Stimulated activated CD4-positive, alpha-beta T cell treated with anti-CD3 and anti-CD28 coated beads, Interleukin-1b, Interleukin-23, amount 100 ng/mL, for 48 hours (primary cell): ENCODE data around the gene ATP1A3.

Experiments
- DNase-seq: peaks from one replicate; pipeline ENCODE4 v3.0.0-alpha.2; 2020

ATP1A3 gene

DNA sequence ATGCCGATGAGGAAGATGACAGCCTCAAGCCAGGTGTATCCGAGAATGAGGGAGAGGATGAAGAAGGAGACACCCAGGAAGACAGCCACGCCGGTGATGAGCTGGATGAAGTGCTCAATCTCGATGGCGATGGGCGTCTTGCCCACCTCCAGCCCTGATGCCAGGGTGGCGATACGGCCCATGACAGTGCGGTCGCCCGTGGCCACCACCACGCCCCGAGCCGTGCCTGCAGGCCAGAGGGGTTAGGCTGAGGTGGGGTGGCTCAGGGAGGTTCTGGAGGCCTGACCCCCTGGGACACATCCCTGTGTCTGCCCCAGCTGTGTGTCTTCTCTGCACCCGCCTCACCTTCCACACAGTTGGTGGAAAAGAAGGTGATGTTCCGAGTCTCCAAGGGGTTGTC lies 9.1 kb downstream of the ATP1A3 start:
- DNase-seq: no peak

DNA sequence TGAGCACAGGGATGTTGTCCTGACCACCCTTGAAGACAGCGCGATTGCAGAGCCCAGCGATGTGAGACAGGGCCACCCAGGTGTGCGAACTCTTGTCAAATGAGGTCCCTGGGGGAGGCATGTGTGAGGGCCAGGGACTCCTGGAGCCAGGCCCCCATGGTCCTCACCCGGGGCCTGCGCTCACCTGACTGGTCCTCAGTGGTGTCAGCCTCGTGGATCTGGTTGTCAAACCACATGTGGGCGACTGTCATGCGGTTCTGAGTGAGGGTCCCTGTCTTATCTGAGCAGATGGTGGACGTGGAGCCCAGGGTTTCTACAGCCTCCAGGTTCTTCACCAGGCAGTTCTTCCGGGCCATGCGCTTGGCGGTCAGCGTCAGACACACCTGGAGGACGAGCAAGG lies 12.3 kb downstream of the ATP1A3 start:
- no peak for DNase-seq

DNA sequence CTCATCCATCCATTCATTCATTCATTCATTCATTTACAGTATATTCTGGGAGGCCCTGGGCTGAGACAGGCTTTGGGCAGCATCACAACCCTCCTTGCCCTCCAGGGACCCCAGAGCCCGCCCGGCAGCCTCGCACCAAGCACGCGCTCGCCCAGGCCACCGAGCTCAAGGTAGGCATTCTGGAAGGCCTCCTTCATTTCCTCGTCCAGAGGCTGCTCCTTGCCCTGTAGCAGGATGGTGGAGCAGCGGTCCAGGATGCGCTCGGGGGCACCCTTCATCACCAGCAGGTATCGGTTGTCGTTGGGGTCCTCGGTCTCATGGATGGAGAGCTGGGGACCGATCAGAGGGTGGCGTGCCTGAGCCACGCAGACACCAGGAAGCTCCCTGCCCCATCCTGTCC lies 15.6 kb downstream of the ATP1A3 start:
- no peak for DNase-seq

DNA sequence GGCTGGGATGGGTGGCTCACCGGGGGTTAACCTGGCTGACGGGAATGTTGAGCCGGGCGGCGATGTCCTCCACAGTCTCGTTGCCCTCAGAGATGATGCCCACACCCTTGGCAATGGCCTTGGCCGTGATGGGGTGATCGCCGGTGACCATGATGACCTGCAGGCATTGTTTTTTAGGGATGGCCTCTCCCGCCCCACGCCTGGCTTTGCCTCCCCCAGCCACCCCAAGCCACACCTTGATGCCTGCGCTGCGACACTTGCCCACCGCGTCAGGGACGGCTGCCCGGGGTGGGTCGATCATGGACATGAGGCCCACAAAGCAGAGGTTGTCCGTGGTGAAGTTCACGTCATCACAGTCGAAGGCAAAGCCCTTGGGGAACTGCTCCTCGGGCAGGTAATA lies 16.1 kb downstream of the ATP1A3 start:
- DNase-seq: no peak

DNA sequence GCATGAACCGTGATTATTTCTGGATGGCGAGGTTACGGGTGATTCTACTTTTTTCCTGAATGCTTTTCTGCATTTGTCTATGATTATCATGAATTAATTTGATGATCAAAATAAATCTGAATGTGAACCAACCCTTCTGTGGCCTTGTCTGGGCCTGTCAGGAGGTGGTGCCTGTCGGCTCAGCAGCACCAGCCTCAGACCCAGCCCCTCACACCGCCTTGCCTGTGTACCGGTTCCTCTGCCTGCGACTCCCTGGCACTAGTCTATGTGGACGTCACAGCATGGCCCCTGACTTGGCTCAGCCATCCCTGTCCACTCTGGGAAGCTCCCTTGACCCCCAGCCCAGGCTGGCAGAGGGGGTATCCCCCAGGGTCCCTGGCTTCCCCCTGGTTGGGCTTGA lies 19.4 kb downstream of the ATP1A3 start:
- no peak for DNase-seq

DNA sequence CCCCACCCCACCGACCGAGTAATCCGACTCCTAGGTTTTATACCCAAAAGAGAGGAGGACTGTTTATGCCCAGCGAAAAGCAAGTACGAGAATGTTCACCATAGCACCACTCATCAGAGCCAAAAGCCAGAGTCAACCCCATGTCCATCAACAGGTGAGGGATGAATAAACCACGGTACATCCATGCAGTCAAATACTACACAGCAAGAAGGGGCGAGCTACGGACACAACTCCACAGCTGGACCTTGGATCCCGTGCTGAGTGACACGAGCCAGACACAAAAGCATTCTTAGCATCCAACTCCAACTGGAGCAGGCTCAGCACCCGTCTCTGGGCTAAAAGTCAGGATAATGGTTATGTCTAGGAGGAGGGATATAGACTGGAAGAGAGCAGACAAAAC lies 22.7 kb downstream of the ATP1A3 start:
- DNase-seq: no peak

DNA sequence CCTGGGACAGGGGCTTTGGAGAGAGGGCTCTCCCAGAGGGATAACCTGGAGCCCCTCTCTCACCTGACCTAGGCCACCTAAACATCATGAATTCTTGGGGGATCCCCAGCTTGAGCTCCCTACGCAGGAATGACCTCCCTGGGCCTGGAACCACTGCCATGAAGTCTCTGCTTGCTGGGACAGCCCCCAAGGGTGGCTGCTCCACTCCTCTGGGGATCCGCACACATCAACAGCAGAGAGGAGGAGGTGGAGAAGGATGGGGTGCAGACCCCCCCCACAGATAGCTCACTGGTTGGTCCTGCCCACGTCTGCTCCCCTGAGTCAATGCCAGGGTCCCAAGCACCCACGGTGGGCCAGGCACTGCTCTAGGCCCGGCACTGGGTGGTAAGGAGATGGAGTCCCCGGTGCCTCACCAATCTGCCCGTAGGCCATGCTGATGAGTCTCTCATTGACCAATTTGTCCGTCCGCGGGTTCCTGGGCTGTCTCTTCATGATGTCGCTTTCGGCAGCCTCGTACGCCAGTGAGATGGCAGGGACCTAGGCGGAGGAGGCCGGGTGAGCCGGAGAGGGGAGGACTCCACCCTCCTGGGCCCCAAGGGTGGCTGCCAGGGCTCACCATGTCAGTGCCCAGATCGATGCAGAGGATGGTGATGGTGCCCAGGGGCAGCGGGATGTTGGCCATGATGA lies 24.1 kb downstream of the ATP1A3 start:
- DNase-seq: no peak

DNA sequence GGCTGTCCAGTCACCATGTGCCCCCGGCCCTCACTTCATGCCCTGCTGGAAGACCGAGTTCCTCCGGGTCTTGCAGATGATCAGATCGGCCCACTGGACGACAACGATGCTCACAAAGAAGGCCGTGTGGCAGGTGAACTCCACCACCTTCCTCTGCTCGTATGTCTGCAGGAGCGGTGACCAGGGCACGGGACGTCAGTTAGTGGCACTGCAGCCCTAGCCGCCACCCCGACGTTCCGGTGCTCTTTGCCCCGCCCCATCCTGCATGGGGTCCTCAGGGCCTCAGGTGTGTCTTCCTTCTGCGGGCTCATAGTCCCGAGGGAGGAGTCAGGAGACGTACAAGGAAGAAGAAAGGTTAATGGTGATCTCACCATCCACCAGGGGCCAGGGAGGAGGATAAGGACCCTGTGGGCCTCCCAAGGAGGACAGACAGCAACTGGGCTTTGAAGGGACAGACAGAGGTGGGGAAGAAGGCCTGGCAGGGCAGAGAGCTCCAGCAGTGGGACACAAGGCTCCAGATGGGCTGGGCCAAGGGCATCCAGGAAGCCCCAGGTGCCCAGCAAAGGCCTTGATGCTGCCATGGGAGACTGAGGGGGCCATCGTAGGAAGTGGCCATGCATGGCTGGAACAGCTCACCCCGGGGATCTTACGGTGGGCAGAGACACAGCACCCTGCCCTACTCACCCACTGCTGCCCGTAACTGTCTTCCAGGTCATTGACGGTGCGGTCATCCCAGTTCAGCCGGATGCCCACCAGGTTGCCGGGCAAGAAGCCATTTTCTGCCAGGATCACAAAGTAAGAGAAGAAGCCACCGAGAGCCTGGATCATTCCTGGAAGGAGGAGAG lies 25.1 kb downstream of the ATP1A3 start:
- no peak for DNase-seq

DNA sequence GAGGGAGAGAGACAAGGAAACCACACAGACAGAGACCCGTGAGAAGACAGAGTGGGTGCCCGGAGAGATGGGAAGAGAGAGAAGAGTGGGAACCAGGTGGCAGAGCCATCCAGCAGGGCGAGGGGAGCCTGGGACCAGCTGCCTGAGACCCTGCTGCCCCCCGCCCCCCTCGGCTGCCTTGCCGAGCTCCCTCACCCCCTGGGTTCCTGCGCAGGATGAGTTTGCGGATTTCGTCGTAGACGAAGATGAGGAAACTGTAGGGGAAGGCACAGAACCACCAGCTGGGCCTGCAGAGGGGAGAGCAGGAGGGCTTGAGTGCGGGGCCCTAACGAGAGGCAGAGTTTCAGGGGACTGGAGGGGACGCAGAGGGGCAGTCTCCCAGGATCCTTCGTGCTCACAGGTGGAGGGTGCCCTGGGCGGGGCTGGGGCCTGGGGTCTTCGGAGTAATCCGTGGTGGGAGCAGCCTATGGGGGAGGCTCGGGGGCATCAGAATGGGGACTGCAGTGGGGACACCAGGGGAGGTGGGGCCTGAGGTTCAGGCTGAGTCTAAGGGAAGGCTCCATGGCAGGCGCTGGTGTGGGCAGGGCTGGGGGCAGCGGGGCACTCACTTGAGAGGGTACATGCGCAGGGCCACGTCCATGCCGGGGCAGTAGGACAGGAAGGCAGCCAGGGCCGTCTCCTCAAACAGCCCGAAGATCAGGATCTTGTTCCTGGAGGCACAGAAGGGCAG lies 26.8 kb downstream of the ATP1A3 start:
- no peak for DNase-seq

DNA sequence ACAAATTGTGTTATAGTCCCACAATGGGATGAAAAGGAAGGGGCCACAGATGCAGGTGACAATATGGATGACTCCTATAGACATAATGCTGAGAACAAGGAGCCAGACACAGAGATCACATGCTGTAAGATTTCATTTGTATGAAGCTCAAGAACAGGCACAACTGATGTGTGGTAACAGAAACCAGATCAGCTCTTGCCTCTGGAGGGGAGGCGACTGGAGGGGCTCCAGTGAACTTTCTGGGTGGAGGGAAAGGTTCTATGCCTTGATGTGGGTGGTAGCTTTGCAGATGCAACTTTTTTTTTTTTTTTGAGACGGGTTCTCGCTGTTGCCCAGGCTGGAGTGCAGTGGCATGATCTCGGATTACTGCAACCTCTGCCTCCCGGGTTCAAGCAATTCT lies 28.9 kb downstream of the ATP1A3 start:
- DNase-seq: no peak

DNA sequence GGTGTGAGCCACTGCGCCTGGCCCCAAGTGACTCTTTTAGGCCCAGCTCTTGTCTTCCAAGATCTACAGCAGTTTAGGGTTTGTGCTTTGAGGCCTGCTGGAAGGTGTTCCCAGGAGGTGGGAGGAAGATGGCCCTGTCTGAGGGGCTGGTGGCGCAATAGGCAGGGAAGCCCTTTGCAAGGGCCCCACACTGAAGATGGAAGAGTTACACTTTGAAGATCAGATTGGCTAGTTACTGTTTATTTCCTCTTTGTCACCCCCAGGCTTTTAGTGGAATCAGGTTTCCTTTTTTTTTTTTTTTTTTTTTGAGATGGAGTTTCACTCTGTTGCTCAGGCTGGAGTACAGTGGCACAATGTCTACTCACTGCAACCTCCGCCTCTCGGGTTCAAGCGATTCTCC lies 33.1 kb downstream of the ATP1A3 start:
- DNase-seq: no peak

DNA sequence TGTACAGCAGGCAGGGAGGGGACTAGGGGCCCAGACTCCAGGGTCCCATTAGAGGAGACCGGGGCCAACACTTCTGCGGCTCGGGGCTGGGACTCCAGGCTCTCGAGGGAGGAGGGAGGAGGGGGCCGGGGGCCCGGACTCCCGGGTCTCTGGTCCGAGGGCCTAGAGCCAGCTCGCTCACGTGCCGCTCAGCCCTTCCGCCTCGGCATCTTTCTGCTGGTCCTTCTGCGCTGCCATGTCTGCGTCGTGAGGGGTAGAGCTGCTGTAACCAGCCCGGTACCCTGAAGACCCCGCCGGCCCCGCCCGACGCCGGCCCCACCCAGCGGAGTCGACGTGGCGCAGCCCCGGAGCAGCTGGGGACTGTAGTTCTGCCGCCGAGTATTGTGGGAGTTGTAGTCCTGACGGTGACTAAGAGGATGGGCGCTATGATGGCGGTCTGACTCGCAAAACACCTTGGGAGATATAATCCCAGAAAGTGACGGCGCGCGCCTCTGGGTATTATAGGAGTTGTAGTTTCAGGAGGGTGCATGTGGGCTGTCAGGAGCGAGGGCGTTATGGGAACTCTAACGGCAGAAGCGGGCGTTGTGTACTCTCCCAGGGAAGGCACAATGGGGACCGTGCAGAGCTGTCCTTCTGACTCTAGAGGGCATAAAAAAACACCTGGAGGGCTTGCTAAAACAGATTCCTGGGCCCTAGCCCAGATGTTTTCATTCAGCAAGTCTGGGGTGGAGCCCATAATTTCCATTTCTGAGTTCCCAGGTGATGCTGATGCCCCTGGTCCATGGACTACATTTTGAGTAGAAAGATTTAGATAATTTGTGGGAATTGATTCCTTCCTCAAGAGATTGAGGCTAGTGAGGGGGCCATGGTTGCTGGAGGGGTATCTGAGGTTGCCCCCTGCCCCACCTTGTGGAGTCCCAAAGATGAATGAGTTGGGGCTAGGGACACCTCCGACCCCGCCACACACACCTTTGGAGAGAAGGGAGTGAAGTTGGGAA lies 34.7 kb downstream of the ATP1A3 start, which contains the start of gene RABAC1:
TSS of gene RABAC1 (minus strand) at position 266 of the 998 bp plus-strand sequence. CDS start at position 237, 29 bp downstream.
- DNase-seq: peak; percentile 89

DNA sequence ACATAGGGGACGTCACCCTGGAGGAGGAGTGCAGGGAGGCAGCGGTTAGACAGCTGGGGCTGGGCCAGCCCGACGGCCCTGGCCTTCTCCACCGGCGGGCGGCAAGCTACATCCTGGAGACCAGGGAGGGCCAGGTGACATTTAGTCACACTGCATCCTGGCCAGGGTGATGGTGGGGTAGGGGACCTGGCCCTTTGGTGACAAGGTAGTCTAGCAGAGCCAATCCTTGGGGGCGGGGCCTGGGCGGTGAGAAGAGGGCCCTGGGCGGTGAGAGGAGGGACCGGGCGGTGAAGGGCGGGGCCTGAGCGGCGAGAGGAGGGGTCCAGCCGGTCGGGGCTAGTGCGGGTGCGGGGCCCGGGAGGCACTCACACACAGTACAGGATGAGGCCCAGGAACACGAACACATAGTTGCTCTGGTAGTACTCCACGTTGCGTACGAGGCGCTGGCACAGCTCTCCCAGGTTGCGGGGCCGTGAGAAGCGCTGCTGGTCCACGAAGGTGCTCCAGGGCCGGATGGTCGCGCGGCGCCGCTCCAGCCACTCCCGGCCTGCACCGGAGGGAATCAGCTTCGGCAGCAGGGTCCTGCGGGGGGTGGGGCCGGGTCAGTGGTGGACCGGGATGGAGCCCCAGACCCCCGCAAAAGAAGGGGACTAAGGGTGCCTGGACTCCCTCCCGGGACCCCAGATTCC lies 35.5 kb downstream of the ATP1A3 start:
- peak; percentile 82 for DNase-seq

DNA sequence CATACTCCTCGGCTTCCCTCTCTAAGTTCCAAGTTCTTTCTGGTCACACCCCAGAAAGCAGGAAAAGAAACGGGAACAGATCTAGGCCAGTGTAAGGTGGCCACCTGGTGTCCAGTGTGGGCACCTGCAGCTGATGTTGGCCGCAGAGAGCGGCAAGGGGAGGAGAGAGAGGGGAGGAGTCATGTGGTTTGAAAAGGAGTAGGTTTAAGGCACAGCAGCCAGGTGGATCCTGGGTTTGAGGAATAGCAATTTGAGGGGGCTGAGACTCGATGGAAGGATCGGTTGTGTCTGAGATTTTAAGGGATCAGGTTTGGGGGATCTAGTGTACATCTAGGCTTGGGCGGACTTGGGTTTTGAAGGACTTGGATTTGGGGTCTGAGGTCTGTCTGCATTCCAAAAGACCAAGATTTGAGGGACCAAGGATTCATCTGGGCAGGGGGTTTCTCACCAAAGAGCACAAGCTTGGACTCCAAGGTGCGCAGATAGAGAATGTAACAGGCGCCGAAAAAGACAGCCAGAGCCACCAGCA lies 36.1 kb downstream of the ATP1A3 start:
- peak; percentile 50 for DNase-seq

DNA sequence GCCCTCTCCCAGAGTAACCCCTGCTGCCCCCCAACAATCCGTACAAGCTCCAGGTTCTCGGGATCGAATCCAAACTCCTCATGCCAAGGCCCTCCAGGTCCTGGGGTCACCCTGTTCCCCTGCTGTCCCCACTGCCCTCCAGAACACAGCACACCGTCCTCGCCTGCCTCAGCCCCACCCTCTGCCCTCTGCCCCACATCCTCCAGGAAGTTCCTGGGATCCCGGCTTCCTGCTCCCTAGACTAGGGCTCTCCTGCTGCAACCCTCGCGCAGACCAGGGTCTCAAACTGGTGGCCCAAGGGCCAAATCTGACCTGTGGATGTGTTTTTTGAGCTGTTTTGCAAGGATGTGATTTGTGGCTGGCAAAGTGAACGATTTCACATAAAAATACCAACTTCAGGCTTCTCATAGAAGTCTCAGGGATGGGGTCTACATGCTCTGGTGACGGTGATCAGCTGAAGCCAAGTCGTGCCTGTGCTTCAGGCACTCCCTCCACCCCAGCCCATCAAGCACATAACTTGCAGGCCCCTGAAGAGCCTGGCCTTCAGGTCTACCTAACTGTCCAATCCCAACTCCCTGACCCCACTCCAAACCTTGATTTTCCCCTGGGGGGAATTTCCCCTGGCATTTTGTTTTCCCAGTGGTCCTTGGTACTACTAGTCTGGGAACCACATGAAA lies 36.7 kb downstream of the ATP1A3 start:
- no peak for DNase-seq

DNA sequence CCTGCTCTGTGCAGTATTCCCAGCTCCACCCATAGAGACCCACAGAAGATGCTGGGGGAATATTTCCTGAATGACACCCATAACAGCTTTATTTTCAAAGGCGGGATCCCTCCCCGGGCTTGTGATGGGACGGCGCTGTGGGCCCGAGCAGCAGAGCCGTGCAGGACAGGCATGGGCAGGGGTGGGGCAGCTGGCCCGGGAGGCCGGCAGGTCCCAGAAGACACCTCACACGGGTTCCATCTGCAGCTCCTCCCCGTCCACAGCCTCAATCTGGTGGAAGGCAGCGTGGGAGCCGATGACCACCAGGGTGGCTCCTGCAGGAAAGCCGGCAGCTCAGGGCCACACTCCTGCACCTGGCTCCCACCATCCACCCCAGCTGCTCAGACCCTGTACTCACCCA lies 37.4 kb downstream of the ATP1A3 start:
- no peak for DNase-seq

DNA sequence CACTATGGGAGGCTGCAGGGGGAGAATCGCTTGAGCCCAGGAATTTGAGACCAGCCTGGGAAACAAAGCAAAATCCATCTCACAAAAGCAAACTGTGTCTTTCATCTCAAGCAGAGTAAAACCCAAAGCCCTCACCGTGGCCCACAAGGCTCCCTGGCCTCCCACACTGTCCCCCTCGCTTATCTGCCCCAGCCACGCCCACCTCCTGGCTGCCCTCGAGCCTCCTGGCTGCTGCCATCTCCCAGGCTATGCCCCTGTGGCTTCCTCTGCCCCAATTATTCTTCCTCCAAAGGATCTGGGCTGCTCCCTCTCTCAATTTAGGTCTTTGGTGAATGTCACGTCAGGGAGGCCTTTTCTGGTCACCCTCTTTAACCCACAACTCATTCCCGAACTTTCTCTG lies 38.5 kb downstream of the ATP1A3 start:
- no peak for DNase-seq

DNA sequence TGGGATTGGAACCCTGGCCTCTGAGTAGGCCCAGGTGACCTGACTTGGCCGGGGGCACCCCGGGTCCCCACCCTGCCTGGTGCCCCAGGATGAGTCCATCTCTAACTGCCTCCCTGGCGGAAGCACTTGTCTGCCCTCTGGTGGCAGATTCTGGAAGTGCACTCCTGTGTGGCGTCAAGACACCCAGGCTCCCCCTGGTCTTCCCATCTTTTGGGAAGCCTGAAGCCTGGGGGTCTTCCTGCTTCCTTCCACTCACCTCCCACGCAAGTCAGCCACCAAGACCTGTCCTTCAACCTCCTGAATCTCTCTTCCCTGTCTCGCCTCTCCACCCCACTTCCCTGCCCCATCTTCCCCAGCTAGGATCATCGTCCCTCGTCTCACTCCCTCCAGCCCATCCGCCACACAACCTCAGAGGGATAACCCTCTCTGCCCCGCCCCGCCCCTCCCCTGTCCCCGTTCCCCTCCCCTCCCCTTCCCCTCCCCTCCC lies 42.3 kb downstream of the ATP1A3 start:
- DNase-seq: peak; percentile 85

DNA sequence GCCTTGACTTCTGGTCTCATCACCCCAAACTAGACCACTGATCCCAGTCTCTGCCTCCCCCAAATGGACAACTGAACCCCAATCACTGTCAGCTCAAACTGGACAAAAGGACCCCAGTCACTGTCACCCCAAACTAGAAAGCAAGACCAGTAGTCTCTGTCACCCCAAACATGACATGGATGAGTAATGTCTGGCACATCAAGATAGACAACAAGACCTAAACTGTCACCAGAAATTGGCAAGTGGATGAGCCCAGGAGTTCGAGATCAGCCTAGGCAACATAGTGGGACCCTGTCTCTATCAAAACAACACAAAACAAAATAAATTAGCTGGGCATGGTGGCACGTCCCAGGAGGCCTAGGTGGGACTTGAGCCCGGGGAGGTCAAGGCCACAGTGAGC lies 46.9 kb downstream of the ATP1A3 start:
- no peak for DNase-seq

DNA sequence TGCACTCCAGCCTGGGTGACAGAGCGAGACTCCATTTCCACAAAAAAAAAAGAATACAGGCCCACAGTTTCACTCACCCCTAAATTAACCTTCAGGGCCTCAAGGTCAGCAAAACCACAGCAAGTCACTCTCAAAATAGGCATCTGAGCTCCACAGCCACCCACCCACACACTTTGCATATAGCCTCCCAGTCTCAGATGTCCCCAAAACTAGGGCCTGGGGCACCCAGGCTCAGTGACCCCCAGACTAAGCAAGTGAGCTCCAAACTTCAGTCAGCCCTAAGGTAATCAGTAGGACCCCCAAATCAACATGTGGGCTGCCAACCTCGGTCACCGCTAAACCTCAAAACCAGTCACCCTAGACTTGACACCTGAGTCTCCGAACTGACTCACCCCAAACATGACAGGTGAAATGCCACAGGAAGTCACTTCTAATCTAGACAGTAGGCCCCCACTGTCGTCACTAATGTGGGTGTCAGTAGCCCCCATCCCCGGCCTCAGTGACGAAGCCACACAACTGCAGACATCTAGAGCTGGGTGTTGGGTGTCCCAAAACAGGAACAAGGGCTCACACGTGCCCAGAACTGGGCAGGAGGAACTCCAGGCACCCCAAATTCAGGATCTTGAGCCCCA lies 48.8 kb downstream of the ATP1A3 start:
- peak; percentile 94 for DNase-seq
